WTC11 (cell line): ENCODE results near the gene CDH12. TPM values are rescaled to one million over a fixed set of nuclear protein-coding genes. Genes with fewer than 3 reads are reported as not detected.
A peak's percentile ranks its signal among the peaks of the same experiment; 100 is the strongest.

ENCODE experiments used
- ATAC-seq: fragments of 200-7000 bp; cut with Tn5 transposase; 2 replicates; pipeline ENCODE4 v1.10.0; 2021; ENCODE audit warnings: mild to moderate bottlenecking, moderate library complexity
- CTCF ChIA-PET: fragments of 300-600 bp; sonication (Branson Sonifier 250); formaldehyde crosslinking; loops from one replicate; lab custom pipeline; 2021; ENCODE audit warnings: antibody characterized with exemption; lab: Charles Lee
- POLR2A ChIA-PET: fragments of 350-600 bp; sonication (Branson Sonifier 250); formaldehyde crosslinking; loops from one replicate; lab custom pipeline; 2021; ENCODE audit warnings: antibody characterized with exemption; lab: Charles Lee
- DNase-seq: peaks from one replicate; pipeline ENCODE4 v3.0.0; 2021; ENCODE audit warnings: low spot score
- H3K27ac Mint-ChIP-seq: 2 replicates; pipeline ENCODE4 v1.8.0; 2021; ENCODE audit warnings: mixed read lengths
- H3K27me3 Mint-ChIP-seq: 2 replicates; pipeline ENCODE4 v1.8.0; 2021; ENCODE audit warnings: low read depth, mild to moderate bottlenecking, moderate library complexity, mixed read lengths
- H3K36me3 Mint-ChIP-seq: 2 replicates; pipeline ENCODE4 v1.8.0; 2021; ENCODE audit warnings: mixed read lengths
- H3K4me1 Mint-ChIP-seq: 2 replicates; pipeline ENCODE4 v1.8.0; 2022; ENCODE audit warnings: mixed read lengths
- H3K4me3 Mint-ChIP-seq: 2 replicates; pipeline ENCODE4 v1.8.0; 2021; ENCODE audit warnings: mild to moderate bottlenecking, moderate library complexity, mixed read lengths
- H3K9me3 Mint-ChIP-seq: 2 replicates; pipeline ENCODE4 v1.8.0; 2021; ENCODE audit warnings: mixed read lengths
- ATF3 ChIP-seq: sonication (generic); formaldehyde crosslinking; conservative IDR thresholded peaks from 2 replicates; pipeline ENCODE4 v1.8.1; 2022; ENCODE audit warnings: mild to moderate bottlenecking, missing genetic modification reagents
- CREB1 ChIP-seq: sonication (generic); formaldehyde crosslinking; IDR thresholded peaks from 2 replicates; pipeline ENCODE4 v1.8.0; 2023; ENCODE audit warnings: mild to moderate bottlenecking, missing genetic modification reagents
- E2F4 ChIP-seq: sonication (generic); formaldehyde crosslinking; IDR thresholded peaks from 2 replicates; pipeline ENCODE4 v1.8.1; 2022; ENCODE audit warnings: low read depth, mild to moderate bottlenecking, moderate library complexity, missing genetic modification reagents, borderline replicate concordance
- EMX1 ChIP-seq: fragments of 250-450 bp; sonication (Bioruptor Pico); IDR thresholded peaks from 2 replicates; pipeline ENCODE4 v1.8.0; 2021; ENCODE audit warnings: mild to moderate bottlenecking
- ERG ChIP-seq: fragments of 250-450 bp; sonication (Bioruptor Pico); IDR thresholded peaks from 2 replicates; pipeline ENCODE4 v1.8.0; 2021; ENCODE audit warnings: mild to moderate bottlenecking
- ESRRA ChIP-seq: sonication (generic); formaldehyde crosslinking; IDR thresholded peaks from 2 replicates; pipeline ENCODE4 v1.8.1; 2022; ENCODE audit warnings: mild to moderate bottlenecking, missing genetic modification reagents, borderline replicate concordance
- FOXK1 ChIP-seq: sonication (generic); formaldehyde crosslinking; IDR thresholded peaks from 2 replicates; pipeline ENCODE4 v1.8.0; 2022; ENCODE audit warnings: mild to moderate bottlenecking, moderate library complexity, missing genetic modification reagents
- FOXP1 ChIP-seq: sonication (generic); formaldehyde crosslinking; IDR thresholded peaks from 2 replicates; pipeline ENCODE4 v1.8.0; 2022; ENCODE audit warnings: missing genetic modification reagents, mild to moderate bottlenecking, moderate library complexity, borderline replicate concordance
- GABPB1 ChIP-seq: sonication (generic); formaldehyde crosslinking; IDR thresholded peaks from 2 replicates; pipeline ENCODE4 v1.8.1; 2023; ENCODE audit warnings: mild to moderate bottlenecking, missing genetic modification reagents
- HMGXB4 ChIP-seq: sonication (generic); formaldehyde crosslinking; IDR thresholded peaks from 2 replicates; pipeline ENCODE4 v1.8.1; 2023; ENCODE audit warnings: mild to moderate bottlenecking, moderate library complexity, missing genetic modification reagents
- MXD4 ChIP-seq: fragments of 250-450 bp; sonication (Bioruptor Pico); IDR thresholded peaks from 2 replicates; pipeline ENCODE4 v1.8.0; 2021; ENCODE audit warnings: mild to moderate bottlenecking, moderate library complexity, borderline replicate concordance
- RORB ChIP-seq: fragments of 250-450 bp; sonication (Bioruptor Pico); IDR thresholded peaks from 2 replicates; pipeline ENCODE4 v1.9.0; 2021; ENCODE audit warnings: mild to moderate bottlenecking
- TEAD4 ChIP-seq: sonication (generic); formaldehyde crosslinking; IDR thresholded peaks from 2 replicates; pipeline ENCODE4 v1.8.0; 2022; ENCODE audit warnings: mild to moderate bottlenecking, missing genetic modification reagents
- TP53 ChIP-seq: sonication (generic); formaldehyde crosslinking; IDR thresholded peaks from 2 replicates; pipeline ENCODE4 v1.8.1; 2023; ENCODE audit warnings: mild to moderate bottlenecking, missing genetic modification reagents
- ZBTB21 ChIP-seq: sonication (generic); formaldehyde crosslinking; IDR thresholded peaks from 2 replicates; pipeline ENCODE4 v1.8.1; 2023; ENCODE audit warnings: mild to moderate bottlenecking, missing genetic modification reagents, borderline replicate concordance
- ZNF121 ChIP-seq: sonication (generic); formaldehyde crosslinking; IDR thresholded peaks from 2 replicates; pipeline ENCODE4 v1.8.0; 2023; ENCODE audit warnings: missing genetic modification reagents
- ZNF219 ChIP-seq: sonication (generic); formaldehyde crosslinking; IDR thresholded peaks from 2 replicates; pipeline ENCODE4 v1.8.0; 2023; ENCODE audit warnings: missing genetic modification reagents, mild to moderate bottlenecking, borderline replicate concordance
- ZNF263 ChIP-seq: sonication (generic); formaldehyde crosslinking; IDR thresholded peaks from 2 replicates; pipeline ENCODE4 v1.8.1; 2022; ENCODE audit warnings: low read depth, mild to moderate bottlenecking, moderate library complexity, missing genetic modification reagents
- ZNF396 ChIP-seq: fragments of 250-450 bp; sonication (Bioruptor Pico); IDR thresholded peaks from 2 replicates; pipeline ENCODE4 v1.8.0; 2021; ENCODE audit warnings: mild to moderate bottlenecking, moderate library complexity, borderline replicate concordance
- ZNF671 ChIP-seq: fragments of 250-450 bp; sonication (Bioruptor Pico); IDR thresholded peaks from 2 replicates; pipeline ENCODE4 v1.8.0; 2021; ENCODE audit warnings: mild to moderate bottlenecking
- total RNA-seq: library from RNA; stranded (reverse); gene quantifications from 3 replicates; pipeline ENCODE4 v1.2.3, GENCODE V29; 2021

The CDH12 gene
- total RNA-seq, 1 experiment from 2014 or later, result not detected

GRCh38 chr5:22734907-22735306 is 118.2 kb downstream of the CDH12 start:
- Mint-ChIP-seq H3K4me1 (0 out of 2 replicates have a peak, but pooled peaks cover 3% of the 10 kb centered on the region), H3K9me3 (no peaks in the 10 kb centered on the region), H3K27me3 (no peaks in the 10 kb centered on the region; the same call in 1 of the 2 replicates)

GRCh38 chr5:22728610-22729009 is 124.5 kb downstream of the CDH12 start:
- H3K36me3 Mint-ChIP-seq, result no peaks in the 10 kb centered on the region
- H3K4me1 Mint-ChIP-seq, result no peaks in the 10 kb centered on the region
- CTCF ChIA-PET, result no interaction called here
- no peaks in the 10 kb centered on the region; the same call in 1 of the 2 replicates for H3K27me3 Mint-ChIP-seq
- POLR2A ChIA-PET, result no interaction called here
- ATAC-seq (peak; percentile 47; the same call in 1 of the 2 replicates), DNase-seq (no peak)
- TF ChIP-seq ESRRA, result no peak
- no peak for TF ChIP-seq EMX1
- TF ChIP-seq ZNF671 (CRISPR knock-in tag), result no peak
- TF ChIP-seq ATF3 (CRISPR knock-in tag), result no peak
- no peak for TF ChIP-seq RORB
- no peak for TF ChIP-seq ZNF263
- no peak for TF ChIP-seq ERG (CRISPR knock-in tag)
- no peak for TF ChIP-seq TEAD4 (CRISPR knock-in tag)
- no peak for TF ChIP-seq ZNF396 (CRISPR knock-in tag)
- TF ChIP-seq MXD4 (CRISPR knock-in tag), result no peak
- no peak for TF ChIP-seq ZNF121 (CRISPR knock-in tag)
- no peak for TF ChIP-seq HMGXB4 (CRISPR knock-in tag)
- H3K27ac Mint-ChIP-seq, result no peak overlapping the region
- no peak overlapping the region for H3K4me3 Mint-ChIP-seq
- peaks cover 15% of the 10 kb centered on the region for H3K9me3 Mint-ChIP-seq

More at GRCh38 chr5:22734907-22735306, 118.2 kb downstream of the CDH12 start:
- ChIA-PET CTCF (no interaction called here), POLR2A (no interaction called here)
- H3K36me3 Mint-ChIP-seq, result no peaks in the 10 kb centered on the region
- DNase-seq, result no peak
- no peak for ATAC-seq
- no peak for TF ChIP-seq ZNF219 (CRISPR knock-in tag)
- TF ChIP-seq ZBTB21 (CRISPR knock-in tag), result no peak
- TF ChIP-seq FOXP1 (CRISPR knock-in tag), result no peak
- TF ChIP-seq E2F4 (CRISPR knock-in tag), result no peak
- no peak for TF ChIP-seq HMGXB4 (CRISPR knock-in tag)
- no peak for TF ChIP-seq FOXK1 (CRISPR knock-in tag)
- TF ChIP-seq GABPB1, result no peak
- TF ChIP-seq CREB1 (CRISPR knock-in tag), result no peak
- TF ChIP-seq TP53, result no peak
- H3K4me3 Mint-ChIP-seq, result no peak overlapping the region
- H3K27ac Mint-ChIP-seq, result no peak overlapping the region
